Measurements from ENCODE around the gene DCANP1.

DNA sequence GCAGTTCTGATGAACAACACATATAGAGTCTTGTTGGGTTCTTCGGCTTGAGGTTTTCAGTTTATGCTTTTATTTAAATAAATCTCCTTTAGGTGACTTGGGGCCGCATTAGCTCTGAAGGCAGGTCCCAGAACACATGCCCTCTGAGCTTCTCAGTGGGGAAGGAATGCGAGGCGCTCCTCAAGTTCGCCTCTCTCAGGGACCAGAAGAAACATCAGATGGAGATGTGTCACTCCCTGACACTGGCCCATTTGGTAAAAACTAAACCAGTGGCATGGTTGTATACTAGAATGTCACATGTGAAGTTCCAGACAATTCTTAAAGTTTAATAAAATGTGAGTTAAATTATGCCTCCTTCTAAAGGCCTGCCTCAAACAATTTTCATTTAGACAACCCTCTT, 50.1 kb downstream of the DCANP1 start:
- TF ChIP-seq POLR2A (IDR thresholded peaks at IDR 0.05; ENCODE audit: low read length) (no peak), GATA1 (IDR thresholded peaks at IDR 0.05; ENCODE audit: low read depth, low read length) (no peak)

Measured in erythroblast (primary cell).